GM18526 (cell line): ENCODE measurements around the gene SUMO4.

Experiments used
- POLR2A ChIP-seq: IDR thresholded peaks from 3 replicates; pipeline ENCODE4 v1.6.1; 2011; ENCODE audit not compliant: insufficient read length; ENCODE audit errors: extremely low read depth

SUMO4 gene

DNA sequence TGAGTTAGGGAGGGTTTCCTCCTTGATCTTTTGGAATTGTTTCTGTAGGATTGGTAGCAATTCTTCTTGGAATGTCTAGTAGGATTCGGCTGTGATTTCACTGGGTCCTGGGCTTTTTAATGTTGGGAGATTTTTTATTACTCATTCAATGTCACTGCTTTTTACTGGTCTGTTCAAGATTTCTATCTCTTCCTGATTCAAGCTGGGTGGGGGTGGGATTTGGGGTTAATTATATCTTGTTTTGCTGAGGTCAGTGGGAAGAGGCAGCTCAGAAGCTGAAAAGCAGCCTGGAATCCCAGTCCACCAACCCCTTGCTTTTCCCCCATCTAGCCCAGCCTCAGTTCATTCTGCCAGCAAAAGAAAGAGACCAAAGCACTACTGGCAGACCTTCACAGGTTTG, 39.6 kb downstream of the SUMO4 start:
- no peak for TF ChIP-seq POLR2A

DNA sequence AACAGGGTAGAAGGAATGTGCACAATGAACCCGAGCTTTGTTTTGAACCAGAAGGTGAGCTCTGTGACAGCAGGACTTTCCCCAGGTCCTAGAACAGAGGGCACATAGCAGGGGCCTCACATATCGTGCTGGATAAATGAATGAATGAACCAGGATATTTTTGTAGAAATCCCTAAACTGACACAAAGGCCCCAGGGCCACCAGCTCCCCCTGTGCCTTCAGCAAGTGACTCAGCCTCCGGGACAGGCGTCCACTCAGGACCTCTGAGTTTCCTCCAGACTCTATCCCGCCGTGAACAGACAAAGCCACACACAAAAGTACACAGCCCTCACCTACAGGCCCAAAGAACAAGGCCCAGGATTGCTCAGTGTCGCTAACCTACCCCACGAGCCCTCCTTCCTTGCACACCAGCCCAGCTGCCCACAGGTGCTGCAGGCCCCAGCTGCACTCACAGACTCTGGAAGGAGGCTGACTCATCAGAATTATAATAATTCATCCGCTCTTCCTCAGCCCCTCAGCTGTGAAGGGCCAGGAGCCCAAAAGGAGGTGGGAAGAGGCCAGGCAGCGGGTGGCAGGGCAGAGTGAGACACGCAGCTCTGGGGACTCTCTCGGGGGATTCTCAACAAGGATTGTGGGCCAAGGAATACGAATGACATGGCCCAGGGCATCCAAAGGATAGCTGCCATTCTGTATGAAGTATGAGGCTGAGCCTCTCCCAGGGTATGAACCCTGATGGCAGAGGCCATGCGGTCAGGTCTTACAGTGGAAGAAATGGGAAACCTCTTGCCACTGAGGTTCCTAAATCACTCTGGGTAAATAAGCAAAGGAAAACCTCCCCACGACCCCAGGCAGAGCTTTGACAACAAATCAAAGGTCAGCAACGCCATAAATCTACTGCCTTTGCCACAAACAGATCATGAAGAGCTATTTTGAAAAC, 40.9 kb downstream of the SUMO4 start:
- TF ChIP-seq POLR2A = no peak

DNA sequence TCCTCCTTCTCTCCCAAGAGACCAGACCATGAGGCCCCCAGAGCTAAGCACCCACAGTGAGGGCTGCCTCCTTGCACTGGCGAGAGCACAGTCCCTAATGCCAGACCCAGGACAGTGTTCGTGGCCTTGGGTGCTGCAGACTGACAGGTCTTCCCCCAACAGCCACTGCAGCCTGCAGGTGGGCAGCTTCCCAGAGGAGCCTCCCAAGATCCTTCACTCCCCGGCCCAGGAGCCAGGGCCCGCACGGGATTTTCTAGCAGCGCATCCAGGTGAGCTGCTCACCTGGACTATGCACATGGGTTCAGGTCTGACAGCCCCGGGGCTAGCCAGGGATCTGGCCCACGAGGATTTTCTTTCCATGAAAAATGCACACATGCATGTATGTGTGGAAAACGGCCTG, 41.7 kb downstream of the SUMO4 start:
- TF ChIP-seq POLR2A = no peak

DNA sequence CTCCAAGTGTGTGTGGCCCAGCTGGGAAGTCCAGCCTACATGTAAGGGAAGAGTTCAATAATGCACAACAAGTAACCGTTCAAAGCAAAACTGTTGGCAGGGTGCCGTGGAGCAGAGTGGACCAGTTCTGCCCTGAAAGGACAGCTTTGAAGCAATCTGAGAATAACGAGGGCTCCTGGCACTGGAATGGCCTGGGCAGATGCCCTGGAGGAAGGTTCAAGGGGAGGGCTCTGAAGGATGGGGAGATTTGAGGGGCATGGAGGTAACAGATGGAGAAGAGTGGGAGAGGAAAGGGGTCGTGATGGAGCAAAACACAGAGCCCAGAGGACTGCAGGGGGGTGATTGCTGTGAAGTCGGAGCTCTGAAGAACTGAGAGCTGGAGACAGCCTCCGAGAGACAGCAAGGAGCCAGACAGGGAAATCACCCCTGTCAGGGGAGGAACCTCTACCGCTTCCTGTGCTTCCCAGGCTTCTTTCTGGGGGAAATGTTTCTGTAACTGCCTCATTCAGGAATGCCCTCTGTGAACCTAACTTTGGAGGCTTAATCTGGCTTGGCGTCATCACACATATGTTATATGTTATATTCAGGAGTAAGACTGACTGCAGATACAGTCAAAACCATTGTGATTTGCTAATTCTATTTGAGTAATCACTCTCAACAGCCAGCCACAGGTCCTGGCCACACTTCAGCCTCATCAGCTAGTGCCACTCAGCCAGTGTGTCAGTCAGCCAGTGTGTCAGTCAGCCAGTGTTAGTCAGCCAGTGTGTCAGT, 43.5 kb downstream of the SUMO4 start:
- TF ChIP-seq POLR2A = no peak

DNA sequence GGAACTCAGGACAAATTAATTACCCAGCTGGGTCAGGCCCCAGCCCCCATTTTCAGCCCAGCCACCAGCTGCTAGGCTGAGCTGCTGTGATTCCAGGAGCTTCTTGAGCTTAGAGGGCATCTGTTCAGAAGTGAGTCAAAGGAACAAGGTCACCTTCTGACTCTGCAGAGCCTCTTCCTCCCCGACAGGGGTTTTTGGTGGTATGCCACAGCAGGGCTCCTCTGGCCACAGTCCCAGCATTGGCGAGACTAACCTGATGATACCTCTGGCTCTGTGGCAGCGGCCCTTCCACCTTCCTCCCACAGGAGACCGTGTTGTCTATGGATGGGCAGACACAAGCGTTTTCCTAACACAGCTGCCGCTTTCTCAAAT, 45.0 kb downstream of the SUMO4 start:
- no peak for TF ChIP-seq POLR2A

DNA sequence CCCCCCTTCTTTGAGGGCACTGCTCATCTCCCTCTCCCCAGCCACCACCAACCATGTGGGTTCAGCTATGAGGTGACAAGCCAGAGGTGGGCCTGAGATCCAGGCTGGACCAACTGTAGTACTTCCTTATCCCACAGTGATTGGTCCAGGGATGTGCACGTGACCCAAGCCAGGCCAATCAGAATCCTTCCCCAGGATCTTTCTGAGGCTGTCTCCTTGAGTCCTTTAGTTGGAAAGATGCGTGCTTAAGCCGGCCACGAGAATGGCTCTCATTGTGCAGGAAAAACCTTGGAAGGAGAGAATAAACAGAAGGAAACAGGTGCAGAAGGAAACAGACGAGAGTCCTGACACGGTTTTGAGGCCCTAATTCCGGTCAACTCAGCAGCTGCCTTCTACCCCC, 45.5 kb downstream of the SUMO4 start:
- no peak for TF ChIP-seq POLR2A

DNA sequence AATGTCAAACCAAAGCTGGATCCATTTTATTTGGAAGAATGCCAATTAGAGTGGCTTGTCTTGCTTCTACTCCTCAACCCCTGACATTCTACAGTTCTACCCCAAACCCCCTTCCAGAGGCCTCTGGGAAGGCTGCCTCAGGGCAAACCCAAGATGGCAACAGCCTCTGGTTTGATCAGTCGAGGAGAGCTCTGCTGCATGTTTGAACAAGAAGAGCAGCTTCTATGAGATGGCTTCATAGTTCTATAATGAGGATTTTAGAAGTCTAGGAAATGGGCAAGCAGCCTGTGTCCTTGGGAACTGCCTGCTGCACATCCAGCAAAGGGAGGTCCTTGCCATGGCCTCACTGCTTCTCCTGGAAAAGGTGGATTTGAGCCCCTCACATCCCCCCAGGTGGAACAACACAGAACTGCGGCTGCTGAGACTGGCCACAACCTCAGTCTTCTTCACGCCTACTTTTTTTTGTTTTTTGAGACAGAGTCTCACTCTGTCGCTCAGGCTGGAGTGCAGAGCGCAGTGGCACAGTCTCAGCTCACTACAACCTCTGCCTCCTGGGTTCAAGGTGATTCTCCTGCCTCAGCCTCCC, 46.8 kb downstream of the SUMO4 start:
- TF ChIP-seq POLR2A = no peak

DNA sequence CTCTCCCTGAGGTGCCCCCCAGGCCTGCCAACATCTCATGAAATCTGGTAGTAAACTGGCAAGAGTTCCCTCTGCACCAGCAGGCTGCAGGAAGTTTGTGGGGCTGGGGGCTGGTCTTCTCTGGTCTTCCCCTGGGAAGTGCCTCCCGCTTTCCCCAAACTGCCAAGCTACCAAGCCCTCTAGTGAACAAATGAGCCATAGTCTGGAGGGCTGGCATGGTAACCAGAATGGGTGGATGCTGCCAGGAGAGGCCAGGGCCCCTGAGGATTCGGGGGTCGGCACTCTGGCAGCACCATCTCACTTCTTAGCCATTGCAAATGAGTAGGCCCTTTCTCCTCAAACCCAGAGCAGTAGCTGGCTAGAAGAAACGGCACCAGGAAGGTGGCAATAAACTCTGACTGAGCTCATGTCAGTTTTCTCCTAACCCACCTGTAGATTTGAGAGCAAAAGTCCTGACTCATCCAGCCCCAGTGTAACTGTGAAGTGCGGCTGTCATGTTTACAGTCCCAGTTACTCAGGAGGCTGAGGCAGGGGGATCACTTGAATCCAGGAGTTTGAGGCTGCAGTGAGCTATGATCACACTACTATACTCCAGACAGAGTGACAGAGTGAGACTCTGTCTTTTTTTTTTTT, 48.9 kb downstream of the SUMO4 start:
- no peak for TF ChIP-seq POLR2A

DNA sequence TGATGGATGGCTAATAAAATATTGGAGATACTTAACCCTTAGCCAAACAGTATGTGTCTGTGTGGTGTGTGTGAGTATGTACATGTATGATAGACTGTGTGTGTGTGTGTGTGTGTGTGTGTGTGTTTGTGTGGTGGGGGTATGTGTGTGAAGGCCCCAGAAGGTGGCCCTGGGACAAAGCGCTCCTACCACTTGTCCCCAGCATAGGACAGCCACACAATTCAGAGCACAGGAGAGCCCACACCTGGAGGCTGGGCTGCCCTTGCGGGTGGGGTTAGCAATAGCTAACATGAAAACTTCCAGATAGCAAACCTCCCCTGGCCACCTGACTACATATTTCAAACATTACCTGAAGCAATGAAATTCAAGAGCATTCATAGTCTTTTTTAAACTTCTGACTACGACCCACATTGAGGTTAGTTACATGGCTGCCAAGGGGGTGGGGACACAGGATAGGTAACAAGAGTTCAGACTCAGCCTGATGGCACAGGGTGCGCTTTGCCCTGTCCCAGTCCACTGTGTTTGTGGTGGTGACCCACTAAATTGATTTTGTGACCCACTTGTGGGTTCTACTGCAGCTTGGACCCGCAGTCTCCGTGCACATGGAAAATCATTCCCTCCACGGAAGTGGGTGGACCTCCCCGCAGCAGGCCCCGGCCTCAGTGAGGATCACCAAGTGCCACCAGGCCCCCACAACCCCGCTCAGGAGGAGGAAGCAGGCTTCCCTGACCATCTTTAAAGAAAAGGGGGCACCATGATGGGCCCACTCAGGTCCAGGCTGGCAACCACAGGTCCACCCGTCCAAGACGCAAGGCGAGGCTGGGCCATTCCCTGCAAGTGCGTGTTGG, 50.0 kb downstream of the SUMO4 start:
- no peak for TF ChIP-seq POLR2A
